Activated CD4-positive, alpha-beta memory T cell treated with anti-CD3 and anti-CD28 coated beads, Interleukin-2, amount 10 ng/mL, durations not matched to agents 7 days and 5 days (primary cell): ENCODE results near the gene WTAP. TPM values are rescaled to one million over a fixed set of nuclear protein-coding genes. Genes with fewer than 3 reads are reported as not detected.
"Not testable (repeated sequence)": the region's sequence is repeated elsewhere in the genome, so short reads cannot be mapped to it uniquely, and the experiment has no call there.

Source experiments
- CTCF ChIA-PET: fragments of 350-600 bp; sonication (Branson Sonifier 250); formaldehyde crosslinking; loops from one replicate; lab custom pipeline; 2021; ENCODE audit warnings: antibody characterized with exemption, inconsistent platforms; lab: Charles Lee
- POLR2A ChIA-PET: fragments of 350-600 bp; sonication (Branson Sonifier 250); formaldehyde crosslinking; loops from one replicate; lab custom pipeline; 2021; ENCODE audit warnings: antibody characterized with exemption; lab: Charles Lee
- DNase-seq: peaks from one replicate; pipeline ENCODE4 v3.0.0-alpha.2; 2020
- H3K27ac Mint-ChIP-seq: one replicate; pipeline ENCODE4 v1.8.0; 2021; ENCODE audit warnings: mild to moderate bottlenecking, mixed read lengths
- H3K27me3 Mint-ChIP-seq: one replicate; pipeline ENCODE4 v1.8.0; 2021; ENCODE audit warnings: mixed read lengths
- H3K36me3 Mint-ChIP-seq: one replicate; pipeline ENCODE4 v1.8.0; 2021; ENCODE audit warnings: low read depth, mixed read lengths
- H3K4me1 Mint-ChIP-seq: one replicate; pipeline ENCODE4 v1.8.0; 2021; ENCODE audit warnings: mixed read lengths
- H3K4me3 Mint-ChIP-seq: one replicate; pipeline ENCODE4 v1.8.0; 2021; ENCODE audit warnings: mild to moderate bottlenecking, mixed read lengths
- H3K9me3 Mint-ChIP-seq: one replicate; pipeline ENCODE4 v1.8.0; 2021; ENCODE audit warnings: mixed read lengths
- total RNA-seq, 2 experiments: library from RNA; stranded (reverse); gene quantifications; one replicate each; pipeline ENCODE4 v1.2.3, GENCODE V29; 2021

Gene WTAP
- total RNA-seq, 2 experiments from 2014 or later = 124 TPM

DNA sequence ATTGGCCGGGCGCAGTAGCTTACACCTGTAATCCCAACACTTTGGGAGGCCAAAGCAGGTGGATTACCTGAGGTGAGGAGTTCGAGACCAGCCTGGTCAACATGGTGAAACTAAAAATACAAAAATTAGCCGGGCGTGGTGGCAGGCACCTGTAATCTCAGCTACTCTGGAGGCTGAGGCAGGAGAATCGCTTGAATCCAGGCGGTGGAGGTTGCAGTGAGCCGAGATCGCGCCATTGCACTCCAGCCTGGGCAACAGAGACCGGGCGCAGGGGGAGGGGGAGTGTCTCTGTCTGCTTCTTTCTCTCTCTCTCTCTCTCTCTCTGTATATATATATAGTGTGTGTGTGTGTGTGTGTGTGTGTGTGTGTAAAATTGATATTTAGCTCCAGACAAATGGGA, 5.2 kb downstream of the WTAP start:
- CTCF ChIA-PET = interaction anchor here (0.6 to 1.8 kb wide), 4 partner anchors 12 to 279 kb away, joined by 3 to 4 read pairs (median 3); partner anchors contain the start of gene ACAT2
- H3K9me3 Mint-ChIP-seq, H3K27ac Mint-ChIP-seq, DNase-seq, H3K4me3 Mint-ChIP-seq, H3K27me3 Mint-ChIP-seq: not testable (repeated sequence)
- Mint-ChIP-seq H3K4me1 (peaks cover 50% of the 10 kb centered on the region), H3K36me3 (peaks cover 44% of the 10 kb centered on the region)
- POLR2A ChIA-PET = interaction anchor here (1.0 to 11.5 kb wide), 5 partner anchors 10 to 57 kb away, joined by 4 to 186 read pairs (median 9); partner anchors contain the start of genes ACAT2, MRPL18, SOD2 and TCP1

DNA sequence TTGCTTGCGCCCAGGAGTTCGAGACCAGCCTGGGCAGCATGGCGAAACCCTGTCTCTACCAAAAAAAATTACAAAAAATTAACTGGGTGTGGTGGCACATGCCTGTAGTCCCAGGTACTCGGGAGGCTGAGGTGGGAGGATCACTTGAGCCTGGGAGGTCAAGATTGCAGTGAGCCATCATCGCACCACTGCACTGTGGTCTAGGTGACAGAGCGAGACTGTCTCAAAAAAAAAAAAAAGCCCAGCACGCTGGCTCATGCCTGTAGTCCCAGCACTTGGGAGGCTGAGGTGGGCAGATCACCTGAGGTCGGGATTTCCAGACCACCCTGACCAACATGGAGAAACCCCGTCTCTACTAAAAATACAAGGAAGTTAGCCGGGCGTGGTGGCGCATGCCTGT, 6.1 kb downstream of the WTAP start:
- ChIA-PET CTCF (interaction anchor here (1.4 to 1.8 kb wide), 2 partner anchors 28 to 41 kb away, joined by 4 to 6 read pairs; partner anchors contain the start of gene ACAT2), POLR2A (interaction anchor here (1.0 to 7.6 kb wide), 2 partner anchors 23 to 29 kb away, joined by 4 to 91 read pairs; partner anchors contain the start of gene ACAT2)
- not testable (repeated sequence) for H3K9me3 Mint-ChIP-seq, H3K27ac Mint-ChIP-seq, DNase-seq, H3K27me3 Mint-ChIP-seq, H3K4me3 Mint-ChIP-seq
- peaks cover 57% of the 10 kb centered on the region for H3K4me1 Mint-ChIP-seq
- H3K36me3 Mint-ChIP-seq = peaks cover 46% of the 10 kb centered on the region

DNA sequence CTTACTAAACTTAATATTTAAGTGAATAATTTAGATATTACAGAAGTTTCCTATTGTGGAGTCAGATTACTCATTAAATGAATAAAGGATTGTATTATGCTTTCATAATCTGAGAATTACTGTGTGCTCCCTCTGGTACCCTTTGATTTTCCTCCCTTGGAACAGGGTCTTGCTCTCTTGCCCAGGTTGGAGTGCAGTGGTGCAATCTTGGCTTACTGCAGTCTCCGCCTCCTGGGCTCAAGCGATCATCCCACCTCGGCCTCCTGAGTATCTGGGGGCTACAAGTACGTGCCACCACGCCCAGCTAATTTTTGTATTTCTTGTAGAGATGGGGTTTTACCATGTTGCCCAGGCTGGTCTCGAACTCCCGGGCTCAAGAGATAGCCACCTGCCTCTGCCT, 9.6 kb downstream of the WTAP start:
- DNase-seq = no peak
- ChIA-PET CTCF (interaction anchor here (1.4 kb wide), 2 partner anchors 16 to 46 kb away, joined by 3 to 4 read pairs; no protein-coding TSS in a partner anchor), POLR2A (interaction anchor here (1.1 to 4.0 kb wide), 5 partner anchors 8 to 52 kb away, joined by 3 to 24 read pairs (median 11); partner anchors contain the start of genes ACAT2 and WTAP)
- H3K36me3 Mint-ChIP-seq = peaks cover 36% of the 10 kb centered on the region
- peaks cover 31% of the 10 kb centered on the region for H3K4me1 Mint-ChIP-seq
- no peak overlapping the region for H3K27ac Mint-ChIP-seq
- no peaks in the 10 kb centered on the region for H3K27me3 Mint-ChIP-seq
- no peaks in the 10 kb centered on the region for H3K9me3 Mint-ChIP-seq
- no peak overlapping the region for H3K4me3 Mint-ChIP-seq

DNA sequence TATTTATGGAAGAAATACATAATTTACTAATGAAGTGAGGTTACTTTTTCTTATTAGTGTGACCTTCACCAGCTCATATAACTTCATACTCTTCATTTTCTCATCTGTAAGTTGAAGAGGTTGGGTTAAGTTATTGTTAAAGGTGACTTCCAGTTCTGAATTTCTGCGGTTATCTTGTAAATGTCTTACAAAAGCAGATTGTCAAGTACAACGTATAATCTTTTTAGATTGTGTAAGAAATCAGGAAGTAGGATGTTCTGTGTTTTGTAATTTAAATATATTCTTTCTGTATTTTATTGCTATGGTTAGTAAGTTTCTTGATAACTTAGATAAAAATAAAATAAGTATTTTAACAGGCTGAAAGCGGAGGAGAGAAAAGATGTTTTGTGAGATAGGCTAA, 12.0 kb downstream of the WTAP start:
- no peak overlapping the region for H3K4me3 Mint-ChIP-seq
- POLR2A ChIA-PET = interaction anchor here (0.7 to 3.7 kb wide), 4 partner anchors 12 to 50 kb away, joined by 3 to 17 read pairs (median 3); partner anchors contain the start of genes ACAT2, TCP1 and WTAP
- H3K9me3 Mint-ChIP-seq = no peaks in the 10 kb centered on the region
- peaks cover 17% of the 10 kb centered on the region for H3K4me1 Mint-ChIP-seq
- CTCF ChIA-PET = interaction anchor here (1.0 to 1.7 kb wide), 3 partner anchors 10 to 57 kb away, joined by 3 to 6 read pairs (median 3); no protein-coding TSS in a partner anchor
- DNase-seq = no peak
- peaks cover 46% of the 10 kb centered on the region for H3K36me3 Mint-ChIP-seq
- H3K27ac Mint-ChIP-seq = no peak overlapping the region
- no peaks in the 10 kb centered on the region for H3K27me3 Mint-ChIP-seq

DNA sequence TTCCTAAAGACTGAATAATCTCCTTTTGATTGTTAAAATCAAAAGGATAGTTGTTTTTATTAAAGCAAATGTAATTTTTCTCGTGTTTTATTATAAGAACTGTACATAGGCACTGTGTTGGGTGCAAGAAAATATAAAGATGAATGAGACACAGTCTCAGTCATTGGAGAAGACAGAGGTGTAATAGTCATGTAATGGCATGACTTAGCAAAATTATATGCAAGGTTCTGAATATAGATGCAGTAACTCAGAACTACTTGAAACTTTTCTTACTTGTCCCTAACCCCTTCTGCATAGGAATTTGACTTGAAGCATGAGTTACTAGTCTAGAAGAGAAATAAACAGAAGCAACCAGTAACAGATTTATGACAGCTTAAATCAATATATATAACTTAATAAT, 14.9 kb downstream of the WTAP start:
- no peak for DNase-seq
- CTCF ChIA-PET = no interaction called here
- Mint-ChIP-seq H3K27ac (no peak overlapping the region), H3K36me3 (peaks cover 64% of the 10 kb centered on the region), H3K4me3 (no peak overlapping the region), H3K4me1 (peaks cover 17% of the 10 kb centered on the region), H3K27me3 (no peaks in the 10 kb centered on the region), H3K9me3 (no peaks in the 10 kb centered on the region)
- POLR2A ChIA-PET = interaction anchor here (1.0 kb wide), 2 partner anchors 13 to 19 kb away, joined by 3 to 4 read pairs; no protein-coding TSS in a partner anchor

DNA sequence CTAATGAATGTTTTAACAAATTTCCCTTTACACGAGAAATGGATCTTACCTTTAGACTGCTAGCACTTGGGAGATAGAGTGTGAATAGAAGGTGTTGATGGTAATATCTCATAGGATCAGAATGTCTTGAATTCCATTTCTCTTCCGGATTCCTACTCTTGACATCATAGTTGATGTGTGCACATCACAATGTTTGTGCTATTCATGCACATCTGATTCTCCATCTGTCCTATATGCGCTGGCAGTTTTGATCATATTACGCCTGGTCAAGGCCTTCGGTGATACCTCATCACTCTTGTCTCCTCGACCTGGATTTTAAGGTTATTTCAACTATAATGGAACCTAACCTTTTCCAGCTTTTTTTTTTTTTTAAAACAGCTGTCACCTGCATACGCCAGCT, 17.8 kb downstream of the WTAP start:
- no peak overlapping the region for H3K4me3 Mint-ChIP-seq
- no peak overlapping the region for H3K27ac Mint-ChIP-seq
- ChIA-PET CTCF (no interaction called here), POLR2A (no interaction called here)
- DNase-seq = no peak
- no peaks in the 10 kb centered on the region for H3K9me3 Mint-ChIP-seq
- peaks cover 76% of the 10 kb centered on the region for H3K36me3 Mint-ChIP-seq
- no peaks in the 10 kb centered on the region for H3K27me3 Mint-ChIP-seq
- peaks cover 7% of the 10 kb centered on the region for H3K4me1 Mint-ChIP-seq

DNA sequence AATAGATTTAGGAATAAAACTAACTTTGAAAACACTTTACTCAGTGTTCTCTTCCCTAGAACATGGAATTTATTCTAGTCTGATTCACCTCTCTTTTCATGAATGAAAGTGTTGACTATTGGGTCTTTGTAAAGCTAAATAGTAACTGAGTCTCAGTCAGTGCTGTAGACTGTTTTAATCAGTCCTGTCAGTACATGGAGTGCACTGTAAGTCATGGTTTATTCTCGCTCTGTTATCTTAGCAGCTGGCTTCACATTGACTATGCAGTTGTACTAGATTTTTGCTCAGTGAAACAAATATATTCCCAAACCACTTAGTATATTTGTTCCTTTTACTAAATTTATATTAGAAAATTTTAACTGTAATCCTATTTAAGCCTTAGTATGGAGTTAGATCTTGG, 19.5 kb downstream of the WTAP start:
- DNase-seq = no peak
- Mint-ChIP-seq H3K36me3 (peaks cover 71% of the 10 kb centered on the region), H3K4me3 (no peak overlapping the region), H3K27me3 (no peaks in the 10 kb centered on the region), H3K9me3 (no peaks in the 10 kb centered on the region), H3K4me1 (peaks cover 5% of the 10 kb centered on the region), H3K27ac (no peak overlapping the region)
- ChIA-PET CTCF (interaction anchor here (1.6 kb wide), 1 partner anchor 15 kb away, joined by 3 read pairs; the partner anchor contains the start of gene ACAT2), POLR2A (interaction anchor here (1.0 to 2.6 kb wide), 5 partner anchors 9 to 43 kb away, joined by 3 to 9 read pairs (median 4); partner anchors contain the start of genes ACAT2, MRPL18 and TCP1)

DNA sequence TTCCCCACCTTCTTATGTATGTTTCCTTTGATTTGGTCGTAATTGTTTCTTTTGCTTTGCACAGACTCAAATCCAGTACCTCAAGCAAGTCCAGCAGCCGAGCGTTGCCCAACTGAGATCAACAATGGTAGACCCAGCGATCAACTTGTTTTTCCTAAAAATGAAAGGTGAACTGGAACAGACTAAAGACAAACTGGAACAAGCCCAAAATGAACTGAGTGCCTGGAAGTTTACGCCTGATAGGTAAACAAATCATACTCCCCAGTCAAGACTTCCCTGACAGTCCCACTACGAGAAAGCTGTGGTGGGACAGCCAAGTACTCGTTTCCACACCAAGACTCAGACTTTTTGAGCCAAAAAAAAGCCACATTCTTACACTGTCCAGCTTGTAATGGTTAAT, 20.8 kb downstream of the WTAP start:
- H3K27ac Mint-ChIP-seq, H3K4me3 Mint-ChIP-seq, H3K4me1 Mint-ChIP-seq, CTCF ChIA-PET, DNase-seq, H3K9me3 Mint-ChIP-seq, H3K27me3 Mint-ChIP-seq: not testable (repeated sequence)
- peaks cover 72% of the 10 kb centered on the region for H3K36me3 Mint-ChIP-seq
- POLR2A ChIA-PET = interaction anchor here (0.6 to 2.6 kb wide), 3 partner anchors 11 to 59 kb away, joined by 3 to 9 read pairs (median 4); partner anchors contain the start of gene ACAT2

DNA sequence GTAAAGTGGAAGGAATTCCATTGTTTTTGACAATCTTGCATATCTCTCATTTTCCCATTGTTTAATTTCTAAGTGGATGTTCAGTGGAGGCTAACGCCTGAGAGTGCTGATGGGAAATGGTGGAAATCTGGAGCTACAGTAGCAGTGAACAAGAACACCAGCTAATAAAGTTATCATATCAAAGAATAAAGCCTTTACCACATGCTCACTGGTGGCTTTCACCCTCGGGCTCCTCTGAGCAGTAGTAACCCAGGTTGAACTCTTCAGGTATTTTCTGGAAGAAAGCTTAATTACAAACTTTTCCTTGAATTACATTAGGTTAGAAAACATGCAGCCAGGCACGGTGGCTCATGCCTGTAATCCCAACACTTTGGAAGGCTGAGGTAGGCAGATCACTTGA, 24.1 kb downstream of the WTAP start:
- H3K4me3 Mint-ChIP-seq = no peak overlapping the region
- H3K9me3 Mint-ChIP-seq = no peaks in the 10 kb centered on the region
- DNase-seq = no peak
- H3K36me3 Mint-ChIP-seq = peaks cover 74% of the 10 kb centered on the region
- peaks cover 2% of the 10 kb centered on the region for H3K4me1 Mint-ChIP-seq
- POLR2A ChIA-PET = interaction anchor here (0.9 to 2.4 kb wide), 2 partner anchors 10 to 20 kb away, joined by 3 to 10 read pairs; partner anchors contain the start of gene ACAT2
- H3K27ac Mint-ChIP-seq = no peak overlapping the region
- H3K27me3 Mint-ChIP-seq = no peaks in the 10 kb centered on the region
- CTCF ChIA-PET = interaction anchor here (1.2 kb wide), 1 partner anchor 8 kb away, joined by 4 read pairs; no protein-coding TSS in a partner anchor

DNA sequence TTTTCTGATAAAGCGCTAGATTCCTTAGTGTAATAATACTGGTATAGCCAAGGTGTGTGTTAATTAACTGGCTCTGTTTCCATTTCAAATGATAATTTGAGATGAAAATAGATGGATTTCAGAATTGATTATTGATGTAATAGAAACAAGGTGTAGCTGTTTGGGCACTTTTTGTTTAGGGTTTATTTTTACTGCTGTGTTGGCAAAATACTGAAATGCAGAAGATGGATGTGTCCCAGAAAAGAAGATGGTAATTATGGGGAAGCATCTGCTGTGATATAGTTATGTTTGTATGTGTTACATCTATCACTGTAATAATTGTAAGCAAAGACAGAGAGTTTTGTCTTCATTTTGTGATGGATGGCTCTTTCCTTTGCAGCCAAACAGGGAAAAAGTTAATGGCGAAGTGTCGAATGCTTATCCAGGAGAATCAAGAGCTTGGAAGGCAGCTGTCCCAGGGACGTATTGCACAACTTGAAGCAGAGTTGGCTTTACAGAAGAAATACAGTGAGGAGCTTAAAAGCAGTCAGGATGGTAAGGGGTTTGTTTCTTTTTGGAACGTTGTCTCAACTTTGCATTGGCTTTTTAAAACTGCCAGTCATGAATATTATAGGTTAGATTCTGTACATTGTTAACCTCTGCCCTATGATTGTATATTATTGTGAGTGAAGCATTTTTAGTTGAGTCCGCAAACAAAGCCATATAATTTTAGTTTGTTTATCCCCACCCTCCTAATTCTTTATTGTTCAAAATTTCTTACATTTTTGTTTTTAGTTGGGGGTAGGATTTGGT, 26.0 kb downstream of the WTAP start:
- no peaks in the 10 kb centered on the region for H3K9me3 Mint-ChIP-seq
- H3K4me1 Mint-ChIP-seq = peaks cover 7% of the 10 kb centered on the region

DNA sequence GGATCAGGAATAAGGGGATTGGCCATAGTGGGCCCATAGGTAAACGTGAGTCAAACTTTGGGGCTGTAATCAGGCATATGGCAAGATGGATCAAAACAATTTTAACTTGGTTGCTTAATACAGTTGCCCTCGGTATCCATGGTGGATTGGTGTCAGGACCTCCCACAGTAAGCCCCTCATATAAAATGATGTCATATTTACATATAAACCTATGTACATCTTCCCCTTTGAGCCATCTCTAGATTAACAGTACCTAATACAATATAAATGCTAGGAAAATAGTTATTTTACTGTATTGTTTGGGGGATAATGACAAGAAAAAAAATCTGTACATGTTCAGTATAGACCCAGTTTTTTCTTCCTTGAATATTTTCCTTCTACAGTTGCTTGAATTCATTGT, 27.1 kb downstream of the WTAP start:
- Mint-ChIP-seq H3K36me3 (peaks cover 73% of the 10 kb centered on the region), H3K4me1 (peaks cover 11% of the 10 kb centered on the region), H3K4me3 (no peak overlapping the region), H3K9me3 (no peaks in the 10 kb centered on the region), H3K27me3 (no peaks in the 10 kb centered on the region), H3K27ac (no peak overlapping the region)
- DNase-seq = no peak
- CTCF ChIA-PET = interaction anchor here (0.5 kb wide), 1 partner anchor 33 kb away, joined by 3 read pairs; no protein-coding TSS in a partner anchor
- POLR2A ChIA-PET = interaction anchor here (1.1 kb wide), 1 partner anchor 28 kb away, joined by 6 read pairs; no protein-coding TSS in a partner anchor

More for the DNA sequence above, 26.0 kb downstream of the WTAP start:
- ChIA-PET POLR2A (interaction anchor here (2.4 kb wide), 1 partner anchor 8 kb away, joined by 10 read pairs; the partner anchor contains the start of gene ACAT2), CTCF (interaction anchor here (1.0 kb wide), 1 partner anchor 35 kb away, joined by 3 read pairs; no protein-coding TSS in a partner anchor)
- H3K27me3 Mint-ChIP-seq = no peaks in the 10 kb centered on the region
- H3K4me3 Mint-ChIP-seq = no peak overlapping the region
- no peak overlapping the region for H3K27ac Mint-ChIP-seq
- H3K36me3 Mint-ChIP-seq = peaks cover 79% of the 10 kb centered on the region
- no peak for DNase-seq
